IPS-15b (cell line): ENCODE results near the gene SLC8A2.

ENCODE experiments used
- H3K27me3 ChIP-seq: one replicate; pipeline ENCODE4 v1.6.1; 2013; ENCODE audit warnings: low read length; ENCODE audit not compliant: control insufficient read depth, insufficient read depth
- H3K36me3 ChIP-seq: one replicate; pipeline ENCODE4 v1.6.1; 2013; ENCODE audit warnings: low read length; ENCODE audit not compliant: control insufficient read depth, insufficient read depth
- H3K4me1 ChIP-seq: one replicate; pipeline ENCODE4 v1.6.1; 2013; ENCODE audit warnings: mild to moderate bottlenecking, low read length; ENCODE audit not compliant: control insufficient read depth, insufficient read depth
- H3K4me3 ChIP-seq: one replicate; pipeline ENCODE4 v1.5.1; 2013; ENCODE audit warnings: low read depth, low read length
- H3K9ac ChIP-seq: one replicate; pipeline ENCODE4 v1.6.1; 2013; ENCODE audit warnings: low read depth, mild to moderate bottlenecking, low read length
- H3K9me3 ChIP-seq: one replicate; pipeline ENCODE4 v1.6.1; 2013; ENCODE audit warnings: mild to moderate bottlenecking, low read length; ENCODE audit not compliant: control insufficient read depth, insufficient read depth

The SLC8A2 gene

GRCh38 chr19:47445937-47446402, 25.7 kb downstream of the SLC8A2 start:
- Histone ChIP-seq H3K4me3 (peak overlapping the region; percentile 45), H3K9ac (no peak overlapping the region), H3K36me3 (no peaks in the 10 kb centered on the region), H3K9me3 (no peaks in the 10 kb centered on the region), H3K4me1 (peaks cover 9% of the 10 kb centered on the region), H3K27me3 (peaks cover 5% of the 10 kb centered on the region)

- Histone ChIP-seq H3K4me3 (peak overlapping the region; percentile 45), H3K9me3 (no peaks in the 10 kb centered on the region), H3K9ac (no peak overlapping the region), H3K27me3 (peaks cover 5% of the 10 kb centered on the region), H3K36me3 (no peaks in the 10 kb centered on the region), H3K4me1 (peaks cover 9% of the 10 kb centered on the region)
Measured at GRCh38 chr19:47445527-47445926, 26.2 kb downstream of the SLC8A2 start.

GRCh38 chr19:47444388-47444821, 27.3 kb downstream of the SLC8A2 start:
- H3K36me3 ChIP-seq: no peaks in the 10 kb centered on the region
- peaks cover 5% of the 10 kb centered on the region for H3K27me3 ChIP-seq
- no peaks in the 10 kb centered on the region for H3K9me3 ChIP-seq
- H3K9ac ChIP-seq: no peak overlapping the region
- H3K4me1 ChIP-seq: peaks cover 9% of the 10 kb centered on the region
- no peak overlapping the region for H3K4me3 ChIP-seq

- H3K36me3 ChIP-seq: no peaks in the 10 kb centered on the region
- no peak overlapping the region for H3K4me3 ChIP-seq
- peaks cover 5% of the 10 kb centered on the region for H3K27me3 ChIP-seq
- H3K4me1 ChIP-seq: peaks cover 2% of the 10 kb centered on the region
- H3K9ac ChIP-seq: no peak overlapping the region
- no peaks in the 10 kb centered on the region for H3K9me3 ChIP-seq
Measured at GRCh38 chr19:47443331-47443730, 28.4 kb downstream of the SLC8A2 start.

- H3K9ac ChIP-seq: no peak overlapping the region
- H3K9me3 ChIP-seq: no peaks in the 10 kb centered on the region
- no peak overlapping the region for H3K4me3 ChIP-seq
- H3K4me1 ChIP-seq: peaks cover 4% of the 10 kb centered on the region
- H3K36me3 ChIP-seq: no peaks in the 10 kb centered on the region
- H3K27me3 ChIP-seq: no peaks in the 10 kb centered on the region
Measured at GRCh38 chr19:47438793-47439220, 32.9 kb downstream of the SLC8A2 start.

DNA sequence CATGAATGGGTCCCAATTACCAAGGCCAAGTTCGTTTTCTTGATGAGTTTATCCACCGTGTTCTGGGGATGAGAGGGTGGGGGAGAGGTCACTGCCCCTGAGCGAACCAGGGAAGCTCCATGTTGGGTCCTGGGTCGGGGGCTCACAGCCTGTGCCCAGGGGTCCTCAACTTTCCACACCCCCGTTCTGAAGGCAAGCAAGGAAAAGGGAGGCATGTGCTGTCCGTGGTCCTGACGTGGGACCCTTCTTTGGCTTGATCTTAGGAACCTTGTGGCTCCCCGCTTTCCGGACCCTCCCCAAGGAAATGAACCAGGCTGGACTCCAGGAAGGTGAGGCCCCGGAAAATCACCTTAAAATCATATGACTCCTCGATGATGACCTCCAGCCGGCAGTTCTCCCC, 34.2 kb downstream of the SLC8A2 start:
- Histone ChIP-seq H3K4me3 (no peak overlapping the region), H3K4me1 (peaks cover 4% of the 10 kb centered on the region), H3K27me3 (no peaks in the 10 kb centered on the region), H3K9ac (no peak overlapping the region), H3K9me3 (no peaks in the 10 kb centered on the region), H3K36me3 (no peaks in the 10 kb centered on the region)

DNA sequence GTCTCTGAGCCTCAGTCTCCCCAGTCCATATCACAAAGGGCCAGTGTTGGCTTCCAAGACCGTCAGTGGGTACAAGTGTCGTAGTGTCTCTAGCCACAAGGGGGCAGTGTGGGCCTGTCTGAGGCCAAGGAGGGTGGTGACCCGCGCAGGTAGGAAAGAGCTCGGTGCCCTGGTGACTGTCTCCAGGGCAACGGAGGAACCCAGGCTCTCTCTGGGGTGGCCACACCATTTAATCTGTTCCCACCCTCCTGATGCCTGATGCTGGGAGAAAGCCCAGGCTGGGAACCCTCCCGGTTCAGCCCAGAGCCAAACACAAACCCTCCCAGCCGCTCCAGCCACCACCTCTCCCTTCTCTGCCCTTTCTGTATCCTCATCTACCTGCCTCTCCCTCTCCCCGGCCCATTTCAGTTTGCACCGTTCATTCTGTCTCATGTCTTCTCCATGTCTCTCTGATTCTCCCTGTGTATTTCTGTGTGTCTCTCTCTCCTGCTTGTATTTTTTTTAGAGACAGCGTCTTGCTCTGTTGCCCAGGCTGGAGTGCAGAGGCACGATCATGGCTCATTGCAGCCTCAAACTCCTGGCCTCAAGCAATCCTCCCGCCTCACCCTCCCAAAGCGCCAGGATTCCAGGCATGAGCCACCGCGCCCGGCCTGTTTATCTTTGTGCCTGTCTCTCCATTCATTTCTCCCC, 34.8 kb downstream of the SLC8A2 start:
- no peaks in the 10 kb centered on the region for H3K27me3 ChIP-seq
- H3K9me3 ChIP-seq: no peaks in the 10 kb centered on the region
- H3K4me3 ChIP-seq: no peak overlapping the region
- H3K36me3 ChIP-seq: no peaks in the 10 kb centered on the region
- peaks cover 4% of the 10 kb centered on the region for H3K4me1 ChIP-seq
- H3K9ac ChIP-seq: no peak overlapping the region

- Histone ChIP-seq H3K9me3 (no peaks in the 10 kb centered on the region), H3K4me1 (peaks cover 4% of the 10 kb centered on the region), H3K9ac (no peak overlapping the region), H3K27me3 (peaks cover 1% of the 10 kb centered on the region), H3K36me3 (no peaks in the 10 kb centered on the region), H3K4me3 (no peak overlapping the region)
Measured at GRCh38 chr19:47435883-47436417, 35.7 kb downstream of the SLC8A2 start.

DNA sequence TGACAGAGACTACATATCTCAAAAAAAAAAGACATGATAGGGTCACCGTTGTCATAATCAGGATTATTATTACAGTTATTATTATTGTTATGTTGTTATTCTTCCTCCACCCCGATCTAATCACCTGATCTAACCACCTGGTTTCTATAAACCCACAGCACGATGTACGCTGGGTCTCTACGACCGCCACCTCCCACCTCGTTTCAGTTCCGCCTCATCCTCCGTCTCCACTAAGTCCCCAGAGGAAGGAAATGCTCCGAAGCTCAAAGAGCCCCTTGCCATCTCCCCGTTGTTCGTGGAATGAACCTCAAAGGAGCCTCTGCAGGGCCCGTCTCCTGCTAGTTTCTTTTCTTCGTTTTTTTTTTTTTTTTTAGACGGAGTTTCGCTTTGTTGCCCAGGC, 36.5 kb downstream of the SLC8A2 start:
- Histone ChIP-seq H3K36me3 (no peaks in the 10 kb centered on the region), H3K4me1 (peaks cover 4% of the 10 kb centered on the region), H3K9me3 (no peaks in the 10 kb centered on the region), H3K27me3 (peaks cover 9% of the 10 kb centered on the region), H3K9ac (no peak overlapping the region), H3K4me3 (no peak overlapping the region)

DNA sequence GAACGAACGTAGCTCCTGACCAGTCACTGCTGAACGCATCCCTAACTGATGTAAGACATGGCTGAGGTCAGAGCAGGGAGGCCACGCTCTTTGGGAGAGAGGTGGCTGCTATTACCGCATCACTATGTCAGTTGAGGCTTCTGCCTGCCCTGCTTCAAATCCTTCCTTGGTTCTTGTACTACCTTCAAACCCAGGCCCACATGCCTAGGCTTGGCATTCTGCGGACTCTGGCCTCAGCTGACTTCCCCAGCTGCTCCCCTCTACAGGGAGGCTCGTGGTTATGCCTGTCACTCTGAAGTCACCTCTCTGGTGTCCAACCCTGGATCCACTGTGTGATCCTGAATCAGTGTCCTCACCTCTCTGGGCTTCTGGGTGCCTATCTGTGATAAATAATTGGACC, 37.6 kb downstream of the SLC8A2 start:
- H3K27me3 ChIP-seq: peaks cover 18% of the 10 kb centered on the region
- H3K9ac ChIP-seq: no peak overlapping the region
- peaks cover 4% of the 10 kb centered on the region for H3K4me1 ChIP-seq

DNA sequence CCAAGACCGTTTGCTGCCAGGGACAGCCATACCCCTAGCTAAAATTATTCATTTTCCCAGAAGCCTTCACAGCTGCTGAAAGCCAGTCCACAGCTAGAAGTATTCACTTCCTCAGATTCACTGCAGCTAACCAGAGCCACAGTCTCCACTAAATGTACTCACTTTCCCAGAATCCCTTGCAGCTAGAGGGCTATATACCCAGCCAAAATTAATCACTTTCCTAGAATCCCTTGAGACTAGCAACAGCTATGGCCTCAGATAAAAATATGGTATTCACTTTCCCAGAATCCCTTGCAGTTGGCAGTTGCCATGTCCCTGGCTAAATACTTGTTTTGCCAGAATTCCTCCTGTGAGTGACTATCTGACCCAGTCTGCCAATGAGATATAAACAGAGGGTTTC, 38.6 kb downstream of the SLC8A2 start:
- Histone ChIP-seq H3K27me3 (peaks cover 20% of the 10 kb centered on the region), H3K36me3 (no peaks in the 10 kb centered on the region), H3K9ac (no peak overlapping the region), H3K4me1 (peaks cover 7% of the 10 kb centered on the region), H3K9me3 (no peaks in the 10 kb centered on the region), H3K4me3 (no peak overlapping the region)

More for the DNA sequence above, 37.6 kb downstream of the SLC8A2 start:
- no peaks in the 10 kb centered on the region for H3K36me3 ChIP-seq
- H3K4me3 ChIP-seq: no peak overlapping the region
- H3K9me3 ChIP-seq: no peaks in the 10 kb centered on the region

DNA sequence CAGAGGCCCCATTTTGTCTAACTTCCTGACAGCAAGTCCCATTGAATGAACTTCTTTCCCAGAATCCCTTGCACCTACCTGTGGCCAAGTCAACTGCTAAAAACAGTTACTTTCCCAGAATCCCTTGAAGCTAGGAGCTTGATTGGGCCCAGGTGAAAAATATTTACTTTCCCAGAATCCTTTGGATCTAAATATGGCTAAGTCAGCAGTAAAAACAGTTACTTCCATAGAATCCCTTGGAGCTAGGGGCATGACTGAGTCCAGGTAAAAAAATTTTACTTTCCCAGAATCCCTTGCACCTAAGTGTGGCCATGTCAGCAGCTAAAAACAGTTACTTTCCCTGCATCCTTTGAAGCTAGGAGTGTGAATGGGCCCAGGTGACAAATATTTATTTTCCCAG, 39.2 kb downstream of the SLC8A2 start:
- Histone ChIP-seq H3K9ac (no peak overlapping the region), H3K4me1 (peaks cover 7% of the 10 kb centered on the region)

More for the DNA sequence above, 39.2 kb downstream of the SLC8A2 start:
- Histone ChIP-seq H3K27me3 (peaks cover 20% of the 10 kb centered on the region), H3K9me3 (no peaks in the 10 kb centered on the region), H3K36me3 (no peaks in the 10 kb centered on the region), H3K4me3 (no peak overlapping the region)
